Sigmoid colon (tissue), 7 donors: ENCODE results near the gene MOCOS. TPM values are rescaled to one million over a fixed set of nuclear protein-coding genes. Genes with fewer than 3 reads are reported as not detected.

Experiments
- DNase-seq: peaks from one replicate; pipeline ENCODE4 v3.0.0-alpha.2; 2019
- H3K27ac ChIP-seq, 4 donors: fragments of 200-600 bp; sonication (generic); one replicate each; pipeline ENCODE4 v1.5.1; 2016 to 2019; ENCODE audit warnings: mild to moderate bottlenecking in 1 of 4
- H3K27me3 ChIP-seq, 3 donors: fragments of 200-600 bp; sonication (generic); one replicate each; pipeline ENCODE4 v1.5.1; 2019; ENCODE audit warnings: mild to moderate bottlenecking in 1 of 3
- H3K36me3 ChIP-seq, 4 donors: fragments of 200-600 bp; sonication (generic); one replicate each; pipeline ENCODE4 v1.5.1; 2016 to 2019
- H3K4me1 ChIP-seq, 4 donors: fragments of 200-600 bp; sonication (generic); one replicate each; pipeline ENCODE4 v1.5.1; 2017 to 2019
- H3K4me3 ChIP-seq, 4 donors: fragments of 200-600 bp; sonication (generic); one replicate each; pipeline ENCODE4 v1.5.1; 2017 to 2019; ENCODE audit warnings: mild to moderate bottlenecking in 2 of 4, moderate library complexity in 1 of 4
- H3K9me3 ChIP-seq, 4 donors: fragments of 200-600 bp in 3 of 4; sonication (generic) in 3 of 4; one replicate each; pipeline versions ENCODE4 v1.5.1 to v1.6.1; 2013 to 2019
- CTCF ChIP-seq, 4 experiments: fragments of 450-650 bp in 3 of 4; fragments of 200-600 bp in 1 of 4; IDR thresholded peaks; one replicate each; pipeline ENCODE4 v1.5.1; 2016 to 2019; ENCODE audit warnings: antibody characterized with exemption in 4 of 4, mild to moderate bottlenecking in 3 of 4, moderate library complexity in 2 of 4
- EP300 ChIP-seq, 4 donors: sonication (generic); formaldehyde crosslinking; IDR thresholded peaks; one replicate each; pipeline ENCODE4 v1.6.1; 2017; ENCODE audit warnings: antibody characterized with exemption in 4 of 4
- POLR2A ChIP-seq, 2 donors: fragments of 450-650 bp; IDR thresholded peaks; one replicate each; pipeline ENCODE4 v1.6.1; 2016; ENCODE audit warnings: antibody characterized with exemption in 2 of 2, mild to moderate bottlenecking in 2 of 2, moderate library complexity in 2 of 2
- POLR2AphosphoS5 ChIP-seq, 4 donors: sonication (generic); formaldehyde crosslinking; IDR thresholded peaks; one replicate each; pipeline ENCODE4 v1.6.1; 2017; ENCODE audit warnings: antibody characterized with exemption in 4 of 4
- WGBS, 2 donors: extraction: QIAGEN DNeasy Blood & Tissue Kit; methylation state at CpG; one replicate each; pipeline ENCODE4 v1.1.7; 2013; 5-methylcytosine and 5-hydroxymethylcytosine counted together
- intact Hi-C: fragments of 100-400 bp; cut with DNase I; formaldehyde crosslinking; loops from one replicate; pipeline ENCODE4 v1.15.1; 2023
- polyA plus RNA-seq, 3 donors: library from polyadenylated mRNA; stranded (reverse); fragments of 200-250 nt; gene quantifications; one replicate each; pipeline ENCODE4 v1.2.3, GENCODE V29; 2013
- total RNA-seq, 4 donors: library from RNA; depleted of rRNA; stranded (reverse); fragments of >200 nt; gene quantifications; one replicate each; pipeline ENCODE4 v1.1.0, GENCODE V29; 2016
- donor health status: healthy with polysubstance abuse.
- donor health status: Bipolar disorder and iron deficiency.
- donor health status: healthy.

MOCOS gene, protein sequence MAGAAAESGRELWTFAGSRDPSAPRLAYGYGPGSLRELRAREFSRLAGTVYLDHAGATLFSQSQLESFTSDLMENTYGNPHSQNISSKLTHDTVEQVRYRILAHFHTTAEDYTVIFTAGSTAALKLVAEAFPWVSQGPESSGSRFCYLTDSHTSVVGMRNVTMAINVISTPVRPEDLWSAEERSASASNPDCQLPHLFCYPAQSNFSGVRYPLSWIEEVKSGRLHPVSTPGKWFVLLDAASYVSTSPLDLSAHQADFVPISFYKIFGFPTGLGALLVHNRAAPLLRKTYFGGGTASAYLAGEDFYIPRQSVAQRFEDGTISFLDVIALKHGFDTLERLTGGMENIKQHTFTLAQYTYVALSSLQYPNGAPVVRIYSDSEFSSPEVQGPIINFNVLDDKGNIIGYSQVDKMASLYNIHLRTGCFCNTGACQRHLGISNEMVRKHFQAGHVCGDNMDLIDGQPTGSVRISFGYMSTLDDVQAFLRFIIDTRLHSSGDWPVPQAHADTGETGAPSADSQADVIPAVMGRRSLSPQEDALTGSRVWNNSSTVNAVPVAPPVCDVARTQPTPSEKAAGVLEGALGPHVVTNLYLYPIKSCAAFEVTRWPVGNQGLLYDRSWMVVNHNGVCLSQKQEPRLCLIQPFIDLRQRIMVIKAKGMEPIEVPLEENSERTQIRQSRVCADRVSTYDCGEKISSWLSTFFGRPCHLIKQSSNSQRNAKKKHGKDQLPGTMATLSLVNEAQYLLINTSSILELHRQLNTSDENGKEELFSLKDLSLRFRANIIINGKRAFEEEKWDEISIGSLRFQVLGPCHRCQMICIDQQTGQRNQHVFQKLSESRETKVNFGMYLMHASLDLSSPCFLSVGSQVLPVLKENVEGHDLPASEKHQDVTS
- 1 to 10 TPM in 2 of 4 donors, under 1 TPM in 2; 0.49 to 1.8 (median 1.0) TPM for total RNA-seq
- polyA plus RNA-seq = 1 to 10 TPM; 1.8 to 3.6 (median 2.5) TPM

GRCh38 chr18:36187193-36187825, at the start of gene MOCOS:
Gene MOCOS (plus strand): TSS chr18:36187497. CDS start chr18:36187540, 43 bp downstream.
- H3K27ac ChIP-seq = peak within 1 kb of the TSS in 3 of 4 donors; percentile 32 to 49 (median 39)
- TF ChIP-seq POLR2A (IDR thresholded peaks at IDR 0.05) = no peak
- TF ChIP-seq EP300 (IDR thresholded peaks at IDR 0.05) = no peak
- no peak for TF ChIP-seq CTCF (IDR thresholded peaks at IDR 0.05)
- TF ChIP-seq POLR2AphosphoS5 (IDR thresholded peaks at IDR 0.05) = no peak

DNA sequence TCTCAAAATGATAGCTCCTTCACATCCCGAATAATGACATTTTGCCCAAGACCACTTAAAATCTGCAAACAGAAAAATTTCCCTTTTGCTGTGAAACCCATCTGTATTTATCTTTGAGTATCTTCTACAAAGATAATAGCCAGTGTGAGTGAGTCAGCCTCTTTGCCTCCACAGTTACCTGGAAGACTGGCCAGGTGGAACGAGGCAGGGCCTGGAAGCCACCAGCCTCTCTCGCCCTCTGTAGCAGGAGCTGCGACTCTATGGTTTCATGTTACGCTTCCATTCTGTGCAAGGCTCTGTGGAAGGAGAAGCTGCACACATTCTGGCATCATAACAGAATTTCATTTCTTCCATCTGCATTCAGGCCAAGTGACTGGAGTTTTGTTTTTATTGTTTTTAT, 48.1 kb upstream of the MOCOS start:
- WGBS, 2 donors = 94 to 96% methylated on average over 5 of the region's 5 CpGs

More at GRCh38 chr18:36187193-36187825, at the start of gene MOCOS:
- H3K4me1 ChIP-seq = peaks cover 0 to 21% (median 16%) of the 10 kb centered on the region in 4 donors
- WGBS, 2 donors = 0 to 1% methylated on average over 66 of the region's 66 CpGs
- H3K27me3 ChIP-seq = no peaks in the 10 kb centered on the region
- H3K9me3 ChIP-seq = no peaks in the 10 kb centered on the region
- H3K36me3 ChIP-seq = no peaks in the 10 kb centered on the region
- intact Hi-C loops = loop anchor here (10.0 kb wide), 1 partner anchor 107 kb away; the partner anchor contains the start of gene FHOD3
- DNase-seq = peak; percentile 86
- peak within 1 kb of the TSS; percentile 52 to 74 (median 69) for H3K4me3 ChIP-seq

DNA sequence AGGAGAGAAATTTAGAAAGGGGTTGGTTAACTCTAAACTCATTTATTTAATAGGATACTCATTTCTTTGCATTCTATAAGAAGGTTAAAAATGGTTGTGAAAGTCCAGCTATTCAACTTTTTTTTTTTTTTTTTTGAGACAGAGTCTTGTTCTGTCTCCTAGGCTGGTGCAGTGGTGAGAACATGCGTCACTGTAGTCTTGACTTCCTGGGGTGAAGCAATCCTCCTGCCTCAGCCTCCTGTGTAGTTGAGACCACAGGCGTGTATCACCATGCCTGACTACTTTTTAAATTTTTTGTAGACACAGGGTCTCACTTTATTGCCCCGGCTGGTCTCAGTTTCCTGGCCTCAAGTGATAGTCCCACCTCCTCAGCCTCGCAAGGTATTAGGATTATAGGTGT, 45.7 kb upstream of the MOCOS start:
- no peaks in the 10 kb centered on the region for H3K9me3 ChIP-seq
- TF ChIP-seq POLR2A (IDR thresholded peaks at IDR 0.05) (no peak), EP300 (IDR thresholded peaks at IDR 0.05) (no peak), CTCF (IDR thresholded peaks at IDR 0.05) (no peak), POLR2AphosphoS5 (IDR thresholded peaks at IDR 0.05) (no peak)
- no peak overlapping the region for H3K27ac ChIP-seq
- H3K27me3 ChIP-seq = no peaks in the 10 kb centered on the region
- no peak overlapping the region for H3K4me3 ChIP-seq
- H3K4me1 ChIP-seq = no peaks in the 10 kb centered on the region
- DNase-seq = no peak
- WGBS, 2 donors = 97% methylated on average over 4 of the region's 4 CpGs
- intact Hi-C loops = no loop called here
- peaks cover 18 to 98% (median 40%) of the 10 kb centered on the region in 4 donors for H3K36me3 ChIP-seq

More for the DNA sequence above, 48.1 kb upstream of the MOCOS start:
- H3K36me3 ChIP-seq = peaks cover 11 to 91% (median 27%) of the 10 kb centered on the region in 4 donors
- no peak overlapping the region for H3K27ac ChIP-seq
- H3K4me3 ChIP-seq = no peak overlapping the region
- intact Hi-C loops = no loop called here
- H3K9me3 ChIP-seq = no peaks in the 10 kb centered on the region
- DNase-seq = no peak
- H3K27me3 ChIP-seq = no peaks in the 10 kb centered on the region
- H3K4me1 ChIP-seq = no peaks in the 10 kb centered on the region
- TF ChIP-seq POLR2A (IDR thresholded peaks at IDR 0.05) (no peak), EP300 (IDR thresholded peaks at IDR 0.05) (no peak), CTCF (IDR thresholded peaks at IDR 0.05) (no peak)

DNA sequence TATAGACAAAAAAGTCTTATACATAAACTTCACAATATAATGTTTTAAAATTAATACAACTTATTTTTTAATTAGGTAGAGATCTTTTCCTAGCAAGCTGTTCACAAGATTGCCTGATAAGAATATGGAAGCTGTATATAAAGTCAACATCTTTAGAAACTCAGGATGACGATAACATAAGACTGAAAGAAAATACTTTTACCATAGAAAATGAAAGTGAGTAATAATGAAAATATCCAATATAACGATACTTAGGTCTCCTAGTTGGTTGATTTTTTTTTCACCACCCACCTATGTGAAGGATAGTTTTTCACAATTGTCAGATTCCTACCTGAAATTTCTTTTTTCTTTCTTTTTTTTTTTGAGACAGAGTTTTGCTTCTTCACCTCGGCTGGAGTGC, 44.5 kb upstream of the MOCOS start:
- Histone ChIP-seq H3K4me1 (no peaks in the 10 kb centered on the region), H3K36me3 (peaks cover 25 to 98% (median 44%) of the 10 kb centered on the region in 4 donors), H3K27me3 (no peaks in the 10 kb centered on the region), H3K4me3 (no peak overlapping the region), H3K9me3 (no peaks in the 10 kb centered on the region), H3K27ac (no peak overlapping the region)
- intact Hi-C loops = no loop called here
- no peak for DNase-seq
- no peak for TF ChIP-seq EP300 (IDR thresholded peaks at IDR 0.05)
- no peak for TF ChIP-seq CTCF (IDR thresholded peaks at IDR 0.05)
- no peak for TF ChIP-seq POLR2A (IDR thresholded peaks at IDR 0.05)
- TF ChIP-seq POLR2AphosphoS5 (IDR thresholded peaks at IDR 0.05) = no peak
- 81 to 87% methylated on average over 3 of the region's 3 CpGs for WGBS, 2 donors
